BLaER1 (cell line): Measurements from ENCODE around the gene RAB40B.
A peak's percentile ranks its signal among the peaks of the same experiment; 100 is the strongest.

ENCODE experiments used
- H3K27ac ChIP-seq: shearing (Covaris generic); formaldehyde crosslinking; 2 replicates; pipeline ENCODE4 v1.8.1; 2022
- H3K27me3 ChIP-seq: shearing (Covaris generic); formaldehyde crosslinking; 2 replicates; pipeline ENCODE4 v1.8.1; 2022
- H3K36me3 ChIP-seq: shearing (Covaris generic); formaldehyde crosslinking; 2 replicates; pipeline ENCODE4 v1.8.1; 2022
- H3K4me1 ChIP-seq: shearing (Covaris generic); formaldehyde crosslinking; 2 replicates; pipeline ENCODE4 v1.8.1; 2022
- H3K4me2 ChIP-seq: shearing (Covaris generic); formaldehyde crosslinking; 2 replicates; pipeline ENCODE4 v1.8.1; 2022
- H3K4me3 ChIP-seq: shearing (Covaris generic); formaldehyde crosslinking; 2 replicates; pipeline ENCODE4 v1.8.1; 2022
- H3K9ac ChIP-seq: shearing (Covaris generic); formaldehyde crosslinking; 2 replicates; pipeline ENCODE4 v1.8.1; 2022
- H3K9me3 ChIP-seq: shearing (Covaris generic); formaldehyde crosslinking; 2 replicates; pipeline ENCODE4 v1.8.1; 2022
- H4K20me1 ChIP-seq: shearing (Covaris generic); formaldehyde crosslinking; 2 replicates; pipeline ENCODE4 v1.8.1; 2022
- Cebpa-rat ChIP-seq: shearing (Covaris generic); IDR thresholded peaks from 2 replicates; pipeline ENCODE4 v1.8.1; 2022

Gene RAB40B

DNA sequence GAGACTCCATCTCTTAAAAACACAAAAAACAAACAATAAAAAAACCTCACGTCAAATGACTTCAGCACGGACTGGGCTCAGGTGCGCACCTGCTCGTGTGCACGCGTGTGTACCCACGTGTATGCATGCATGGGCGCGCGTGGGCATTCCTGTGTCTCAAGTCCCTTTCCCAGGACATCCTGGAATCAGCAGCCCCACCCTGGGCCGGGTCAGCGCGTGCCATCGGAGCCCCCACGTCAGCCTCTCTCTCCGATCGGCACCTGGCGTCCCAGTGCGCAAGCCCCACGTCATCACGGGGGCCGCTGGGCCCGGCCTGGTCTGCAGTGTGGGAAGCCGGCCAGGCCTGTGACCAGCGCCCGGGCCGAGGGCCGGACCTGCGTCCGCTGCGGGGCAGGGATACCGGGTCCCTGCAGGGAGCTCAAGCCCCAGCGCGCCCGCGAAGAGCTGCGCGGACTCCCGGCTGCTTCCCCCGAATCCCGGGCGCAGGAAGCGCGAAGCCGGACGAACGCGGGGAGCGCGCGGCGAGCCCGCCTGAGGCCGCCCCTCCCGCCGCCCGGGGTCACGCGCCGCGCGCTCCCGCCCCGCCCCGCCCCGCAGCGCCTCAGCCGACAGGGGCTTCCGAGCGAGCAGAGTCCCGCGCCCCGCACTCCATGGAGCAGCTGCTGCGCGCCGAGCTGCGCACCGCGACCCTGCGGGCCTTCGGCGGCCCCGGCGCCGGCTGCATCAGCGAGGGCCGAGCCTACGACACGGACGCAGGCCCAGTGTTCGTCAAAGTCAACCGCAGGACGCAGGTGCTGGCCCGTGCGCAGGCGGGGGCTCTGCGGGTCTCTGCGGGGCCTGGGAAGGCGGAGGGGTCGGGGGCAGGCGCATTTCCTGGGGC lies 36.7 kb upstream of the RAB40B start, which contains the start of gene FN3K:
Gene FN3K (plus strand): TSS at position 629 of the 880 bp plus-strand sequence. CDS start 22 bp downstream, at position 651.
- no peak within 1 kb of the TSS for H3K4me3 ChIP-seq
- H4K20me1 ChIP-seq, result no peaks in the 10 kb centered on the region
- H3K4me1 ChIP-seq, result no peaks in the 10 kb centered on the region
- TF ChIP-seq Cebpa-rat, result no peak
- peaks cover 38% of the 10 kb centered on the region for H3K9me3 ChIP-seq
- peaks cover 29% of the 10 kb centered on the region for H3K27me3 ChIP-seq
- H3K9ac ChIP-seq, result no peak within 1 kb of the TSS
- H3K27ac ChIP-seq, result no peak within 1 kb of the TSS
- peaks cover 54% of the 10 kb centered on the region for H3K36me3 ChIP-seq
- H3K4me2 ChIP-seq, result no peak within 1 kb of the TSS

DNA sequence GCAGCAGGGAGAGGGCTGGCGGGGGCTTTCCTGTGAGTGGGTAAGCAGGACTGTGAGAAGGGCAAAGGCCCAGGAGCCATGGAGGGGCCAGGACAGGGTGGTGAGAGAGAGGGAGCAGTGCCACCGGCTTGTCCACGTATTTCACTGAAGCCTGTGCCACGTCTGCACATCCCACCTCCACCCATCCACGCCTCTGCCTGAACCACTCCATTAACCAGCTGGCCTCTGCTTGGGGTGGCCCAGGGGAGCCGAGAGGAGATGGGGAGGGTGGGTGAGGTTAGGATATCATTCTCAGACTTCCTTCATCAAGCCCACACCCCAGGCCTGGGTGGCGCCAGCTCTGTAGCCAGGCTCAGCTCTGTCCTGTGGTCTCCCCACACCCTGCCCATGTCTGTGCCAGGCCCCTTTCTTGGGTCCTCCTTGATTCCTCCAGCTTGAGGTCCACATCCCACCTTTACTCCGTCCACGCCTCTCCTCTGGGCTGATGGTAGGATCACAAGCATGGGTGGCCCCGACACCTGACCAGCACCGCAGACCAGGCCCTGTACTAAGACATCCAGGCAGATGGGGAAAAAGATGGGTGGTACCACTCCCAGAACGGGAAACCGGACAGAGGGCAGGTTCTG lies 33.7 kb upstream of the RAB40B start:
- H3K9me3 ChIP-seq, result peaks cover 29% of the 10 kb centered on the region
- H4K20me1 ChIP-seq, result no peaks in the 10 kb centered on the region
- no peaks in the 10 kb centered on the region for H3K4me1 ChIP-seq
- no peak overlapping the region for H3K27ac ChIP-seq
- H3K27me3 ChIP-seq, result peaks cover 29% of the 10 kb centered on the region
- H3K9ac ChIP-seq, result no peak overlapping the region
- no peak overlapping the region for H3K4me2 ChIP-seq
- no peak for TF ChIP-seq Cebpa-rat
- H3K4me3 ChIP-seq, result no peak overlapping the region
- H3K36me3 ChIP-seq, result peaks cover 72% of the 10 kb centered on the region

DNA sequence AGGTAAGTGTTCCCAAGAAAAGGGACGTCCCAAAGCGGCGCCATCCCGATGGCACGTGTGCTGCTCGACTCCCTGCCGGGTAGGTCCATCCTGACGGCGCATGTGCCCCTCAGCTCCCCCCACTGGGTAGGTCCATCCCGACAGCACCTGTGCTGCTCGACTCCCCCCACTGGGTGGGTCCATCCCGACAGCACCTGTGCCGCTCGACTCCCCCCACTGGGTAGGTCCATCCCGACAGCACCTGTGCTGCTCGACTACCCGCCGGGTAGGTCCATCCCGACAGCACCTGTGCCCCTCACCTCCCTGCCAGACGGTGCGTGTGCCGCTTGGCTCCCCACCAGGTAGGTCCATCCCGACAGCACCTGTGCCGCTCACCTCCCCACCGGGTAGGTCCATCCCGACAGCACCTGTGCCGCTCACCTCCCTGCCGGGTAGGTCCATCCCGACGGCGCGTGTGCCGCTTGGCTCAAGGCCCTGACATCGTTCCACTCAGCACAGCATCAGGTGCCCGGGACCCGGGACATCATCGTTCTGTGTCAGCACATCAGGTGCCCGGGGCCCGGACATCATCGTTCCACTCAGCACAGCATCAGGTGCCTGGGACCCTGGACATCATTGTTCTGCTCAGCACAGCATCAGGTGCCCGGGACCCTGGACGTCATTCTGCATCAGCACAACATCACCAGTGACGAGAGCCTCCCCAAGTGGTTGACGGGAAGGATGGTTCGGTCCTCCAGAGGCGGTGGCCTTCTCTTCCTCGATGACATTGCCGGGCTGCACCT lies 31.2 kb upstream of the RAB40B start:
- no peak overlapping the region for H3K4me3 ChIP-seq
- TF ChIP-seq Cebpa-rat, result no peak
- peaks cover 96% of the 10 kb centered on the region for H3K36me3 ChIP-seq
- peaks cover 29% of the 10 kb centered on the region for H3K9me3 ChIP-seq
- H3K27ac ChIP-seq, result no peak overlapping the region
- no peaks in the 10 kb centered on the region for H3K4me1 ChIP-seq
- H3K9ac ChIP-seq, result no peak overlapping the region
- no peaks in the 10 kb centered on the region for H4K20me1 ChIP-seq
- H3K27me3 ChIP-seq, result peaks cover 6% of the 10 kb centered on the region
- no peak overlapping the region for H3K4me2 ChIP-seq

DNA sequence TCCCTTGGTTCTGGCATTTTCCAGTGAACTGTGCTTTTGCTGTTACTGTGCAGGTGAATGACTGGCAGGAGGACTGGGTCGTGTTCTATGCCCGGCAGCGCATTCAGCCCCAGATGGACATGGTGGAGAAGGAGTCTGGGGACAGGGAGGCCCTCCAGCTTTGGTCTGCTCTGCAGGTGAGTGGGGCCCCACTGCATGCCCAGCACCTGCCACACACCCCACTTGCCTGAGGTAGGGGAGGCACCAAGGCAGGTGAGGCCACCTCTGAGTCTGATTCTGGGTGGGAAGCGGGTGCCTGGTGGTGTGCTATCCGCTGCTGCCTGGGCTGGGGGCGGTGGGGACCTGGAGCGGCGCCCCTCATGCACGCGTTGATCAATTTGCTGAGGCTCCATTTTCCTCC lies 27.9 kb upstream of the RAB40B start:
- Histone ChIP-seq H3K4me2 (no peak overlapping the region), H3K36me3 (peaks cover 88% of the 10 kb centered on the region)

DNA sequence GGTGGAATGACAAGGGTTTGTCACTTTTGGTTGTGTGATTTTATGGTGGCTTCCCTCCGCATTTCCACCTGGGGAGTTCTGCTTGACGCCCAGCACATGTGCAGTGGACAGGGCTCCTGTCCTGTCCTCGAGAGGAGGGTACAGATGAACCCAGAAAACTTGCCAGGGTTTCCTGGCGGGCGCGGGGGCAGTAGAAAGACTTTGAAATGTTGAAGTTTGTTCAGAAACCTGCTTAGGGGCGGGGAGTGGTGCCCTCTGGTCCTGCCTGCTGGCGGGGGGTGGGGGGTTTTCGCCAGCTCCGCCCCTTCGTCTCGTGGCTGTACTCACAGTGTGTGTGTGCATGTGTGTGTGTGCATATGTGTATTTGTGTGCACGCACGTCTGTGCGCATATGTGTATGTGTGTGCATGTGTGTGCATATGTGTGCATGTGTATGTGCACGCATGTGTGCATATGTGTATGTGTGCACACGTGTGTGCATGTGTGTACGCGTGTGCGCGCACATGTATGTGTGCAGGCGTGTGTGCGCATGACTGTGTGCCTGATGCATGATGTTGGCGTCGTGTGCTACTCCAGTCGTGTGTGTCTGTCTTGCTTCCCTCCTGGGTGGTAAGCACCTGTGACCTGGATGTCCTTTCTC lies 24.8 kb upstream of the RAB40B start:
- no peak for TF ChIP-seq Cebpa-rat
- Histone ChIP-seq H3K9ac (no peak overlapping the region), H3K4me2 (no peak overlapping the region), H3K36me3 (peaks cover 88% of the 10 kb centered on the region), H3K4me1 (peaks cover 20% of the 10 kb centered on the region), H3K4me3 (no peak overlapping the region), H3K27ac (no peak overlapping the region), H3K27me3 (no peaks in the 10 kb centered on the region), H4K20me1 (peaks cover 12% of the 10 kb centered on the region), H3K9me3 (no peaks in the 10 kb centered on the region)

More for the DNA sequence above, 27.9 kb upstream of the RAB40B start:
- Histone ChIP-seq H3K27ac (no peak overlapping the region), H4K20me1 (peaks cover 10% of the 10 kb centered on the region; the same call in 1 of the 2 replicates), H3K9me3 (no peaks in the 10 kb centered on the region), H3K27me3 (no peaks in the 10 kb centered on the region), H3K4me1 (peaks cover 15% of the 10 kb centered on the region), H3K4me3 (no peak overlapping the region), H3K9ac (no peak overlapping the region)
- no peak for TF ChIP-seq Cebpa-rat

DNA sequence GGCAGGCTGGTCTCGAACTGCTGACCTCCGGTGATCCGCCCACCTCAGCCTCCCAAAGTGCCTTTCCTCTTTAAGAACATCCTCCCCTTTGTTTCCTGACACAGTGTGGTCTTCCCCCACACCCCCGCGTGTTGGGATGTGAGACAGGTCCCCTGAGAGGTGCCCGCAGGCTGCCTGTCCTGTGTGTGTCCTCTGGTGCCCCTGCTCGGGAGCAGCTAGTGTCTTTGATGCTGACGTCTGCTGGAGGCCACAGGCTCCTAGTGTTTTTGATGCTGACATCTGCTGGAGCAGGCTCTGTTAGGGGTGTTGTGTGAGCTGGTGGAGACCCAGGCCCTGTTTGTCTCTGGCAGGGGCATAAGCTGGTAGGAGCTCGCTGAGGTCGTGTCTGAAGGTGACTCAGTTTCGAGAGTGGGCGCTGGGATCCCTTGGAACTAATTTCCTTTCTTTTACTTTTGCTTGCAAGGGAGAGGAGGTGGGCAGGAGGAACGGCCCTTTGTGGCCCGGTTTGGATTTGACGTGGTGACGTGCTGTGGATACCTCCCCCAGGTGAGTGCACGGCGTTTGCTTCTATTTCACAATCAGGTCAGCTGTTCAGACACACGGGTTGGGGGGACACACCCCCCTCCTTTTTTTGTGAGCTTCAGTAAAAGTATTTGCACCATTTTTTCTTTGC lies 24.0 kb upstream of the RAB40B start:
- peaks cover 20% of the 10 kb centered on the region for H4K20me1 ChIP-seq
- H3K9me3 ChIP-seq, result no peaks in the 10 kb centered on the region
- peak overlapping the region; percentile 57; the same call in 1 of the 2 replicates for H3K9ac ChIP-seq
- peaks cover 82% of the 10 kb centered on the region for H3K36me3 ChIP-seq
- peak overlapping the region; percentile 55; the same call in 1 of the 2 replicates for H3K27ac ChIP-seq
- H3K27me3 ChIP-seq, result no peaks in the 10 kb centered on the region
- no peak overlapping the region for H3K4me3 ChIP-seq
- no peak for TF ChIP-seq Cebpa-rat
- peak overlapping the region; percentile 55 for H3K4me2 ChIP-seq
- H3K4me1 ChIP-seq, result peaks cover 28% of the 10 kb centered on the region

DNA sequence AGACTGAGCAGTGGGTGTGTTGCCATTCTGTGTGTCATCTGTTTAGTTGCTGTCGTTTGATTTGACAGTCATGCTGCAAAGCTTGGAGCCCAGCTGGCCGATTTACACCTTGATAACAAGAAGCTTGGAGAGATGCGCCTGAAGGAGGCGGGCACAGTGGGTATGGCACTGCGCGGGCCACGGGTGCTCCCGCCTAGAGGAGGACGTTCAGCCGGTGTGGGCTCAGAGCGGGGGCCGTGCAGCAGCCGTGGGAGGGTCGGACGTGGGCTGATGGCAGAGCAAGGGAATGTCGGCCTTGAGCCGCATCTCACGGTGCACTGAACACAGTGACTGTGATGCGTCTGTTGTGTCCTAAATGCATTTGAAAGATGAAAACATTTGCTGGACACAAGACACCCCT lies 21.7 kb upstream of the RAB40B start:
- Histone ChIP-seq H3K27ac (no peak overlapping the region), H3K27me3 (no peaks in the 10 kb centered on the region), H3K4me2 (no peak overlapping the region), H3K9ac (no peak overlapping the region), H3K4me3 (no peak overlapping the region), H3K36me3 (peaks cover 59% of the 10 kb centered on the region), H4K20me1 (peaks cover 28% of the 10 kb centered on the region), H3K4me1 (peaks cover 39% of the 10 kb centered on the region), H3K9me3 (no peaks in the 10 kb centered on the region)
- no peak for TF ChIP-seq Cebpa-rat

DNA sequence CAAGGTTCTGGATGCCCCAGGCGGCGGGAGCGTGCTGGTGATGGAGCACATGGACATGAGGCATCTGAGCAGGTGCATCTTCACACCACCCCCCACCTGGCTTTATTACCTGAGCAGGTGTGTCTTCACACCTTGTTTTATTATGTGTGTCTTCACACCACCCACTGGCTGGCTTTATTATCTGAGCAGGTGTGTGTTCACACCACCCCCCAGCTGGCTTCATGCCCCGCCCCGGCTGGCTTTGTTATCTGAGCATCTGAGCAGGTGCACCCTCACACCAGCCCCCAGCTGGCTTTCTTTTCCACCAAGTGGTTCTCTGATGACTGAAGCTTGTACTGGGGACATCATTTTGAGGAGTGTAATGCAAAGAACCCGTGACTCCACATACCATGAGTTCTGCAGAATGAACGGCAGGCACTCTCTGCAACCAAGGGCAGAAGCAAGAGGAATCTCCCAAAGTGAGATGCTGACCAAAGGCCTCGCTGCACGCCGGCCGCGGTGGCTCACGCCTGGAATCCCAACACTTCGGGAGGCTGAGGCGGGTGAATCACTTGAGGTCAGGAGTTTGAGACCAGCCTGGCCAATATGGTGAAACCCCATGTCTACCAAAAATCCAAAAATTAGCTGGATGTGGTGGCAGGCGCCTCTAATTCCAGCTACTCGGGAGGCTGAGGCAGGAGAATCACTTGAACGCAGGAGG lies 20.6 kb upstream of the RAB40B start:
- TF ChIP-seq Cebpa-rat, result no peak
- H3K9me3 ChIP-seq, result no peaks in the 10 kb centered on the region

More for the DNA sequence above, 20.6 kb upstream of the RAB40B start:
- H3K4me3 ChIP-seq, result no peak overlapping the region
- no peak overlapping the region for H3K9ac ChIP-seq
- H3K27ac ChIP-seq, result no peak overlapping the region
- H3K27me3 ChIP-seq, result no peaks in the 10 kb centered on the region
- H3K4me1 ChIP-seq, result peaks cover 39% of the 10 kb centered on the region
- H4K20me1 ChIP-seq, result peaks cover 28% of the 10 kb centered on the region
- H3K4me2 ChIP-seq, result no peak overlapping the region
- H3K36me3 ChIP-seq, result peaks cover 50% of the 10 kb centered on the region
